BLaER1 treated with 17β-estradiol and CSF1 and Interleukin-3, amounts not matched to agents 10 nM and 100 nM (cell line): ENCODE data around the gene CIZ1.
A peak's percentile ranks its signal among the peaks of the same experiment; 100 is the strongest.
"Not testable (repeated sequence)": the region's sequence is repeated elsewhere in the genome, so short reads cannot be mapped to it uniquely, and the experiment has no call there.

Experiments used
- H3K27ac ChIP-seq, 11 experiments: shearing (Covaris generic); formaldehyde crosslinking; 2 replicates each; pipeline ENCODE4 v1.8.1; 2022
- H3K27me3 ChIP-seq, 11 experiments: shearing (Covaris generic); formaldehyde crosslinking; 2 replicates each; pipeline ENCODE4 v1.8.1; 2022
- H3K36me3 ChIP-seq, 11 experiments: shearing (Covaris generic); formaldehyde crosslinking; 2 replicates each; pipeline ENCODE4 v1.8.1; 2022
- H3K4me1 ChIP-seq, 10 experiments: shearing (Covaris generic); formaldehyde crosslinking; 2 replicates each; pipeline ENCODE4 v1.8.1; 2022
- H3K4me2 ChIP-seq, 11 experiments: shearing (Covaris generic); formaldehyde crosslinking; 2 replicates each; pipeline ENCODE4 v1.8.1; 2022
- H3K4me3 ChIP-seq, 10 experiments: shearing (Covaris generic); formaldehyde crosslinking; 2 replicates each; pipeline ENCODE4 v1.8.1; 2022
- H3K9ac ChIP-seq, 11 experiments: shearing (Covaris generic); formaldehyde crosslinking; 2 replicates each; pipeline ENCODE4 v1.8.1; 2022
- H3K9me3 ChIP-seq, 11 experiments: shearing (Covaris generic); formaldehyde crosslinking; replicated peaks in 1 of 11; 2 replicates each; pipeline ENCODE4 v1.8.1; 2022
- H4K20me1 ChIP-seq, 11 experiments: shearing (Covaris generic); formaldehyde crosslinking; 2 replicates each; pipeline ENCODE4 v1.8.1; 2022
- Cebpa-rat ChIP-seq, 11 experiments: shearing (Covaris generic); IDR thresholded peaks; 2 replicates each; pipeline ENCODE4 v1.8.1; 2022

Gene CIZ1, protein sequence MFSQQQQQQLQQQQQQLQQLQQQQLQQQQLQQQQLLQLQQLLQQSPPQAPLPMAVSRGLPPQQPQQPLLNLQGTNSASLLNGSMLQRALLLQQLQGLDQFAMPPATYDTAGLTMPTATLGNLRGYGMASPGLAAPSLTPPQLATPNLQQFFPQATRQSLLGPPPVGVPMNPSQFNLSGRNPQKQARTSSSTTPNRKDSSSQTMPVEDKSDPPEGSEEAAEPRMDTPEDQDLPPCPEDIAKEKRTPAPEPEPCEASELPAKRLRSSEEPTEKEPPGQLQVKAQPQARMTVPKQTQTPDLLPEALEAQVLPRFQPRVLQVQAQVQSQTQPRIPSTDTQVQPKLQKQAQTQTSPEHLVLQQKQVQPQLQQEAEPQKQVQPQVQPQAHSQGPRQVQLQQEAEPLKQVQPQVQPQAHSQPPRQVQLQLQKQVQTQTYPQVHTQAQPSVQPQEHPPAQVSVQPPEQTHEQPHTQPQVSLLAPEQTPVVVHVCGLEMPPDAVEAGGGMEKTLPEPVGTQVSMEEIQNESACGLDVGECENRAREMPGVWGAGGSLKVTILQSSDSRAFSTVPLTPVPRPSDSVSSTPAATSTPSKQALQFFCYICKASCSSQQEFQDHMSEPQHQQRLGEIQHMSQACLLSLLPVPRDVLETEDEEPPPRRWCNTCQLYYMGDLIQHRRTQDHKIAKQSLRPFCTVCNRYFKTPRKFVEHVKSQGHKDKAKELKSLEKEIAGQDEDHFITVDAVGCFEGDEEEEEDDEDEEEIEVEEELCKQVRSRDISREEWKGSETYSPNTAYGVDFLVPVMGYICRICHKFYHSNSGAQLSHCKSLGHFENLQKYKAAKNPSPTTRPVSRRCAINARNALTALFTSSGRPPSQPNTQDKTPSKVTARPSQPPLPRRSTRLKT

DNA sequence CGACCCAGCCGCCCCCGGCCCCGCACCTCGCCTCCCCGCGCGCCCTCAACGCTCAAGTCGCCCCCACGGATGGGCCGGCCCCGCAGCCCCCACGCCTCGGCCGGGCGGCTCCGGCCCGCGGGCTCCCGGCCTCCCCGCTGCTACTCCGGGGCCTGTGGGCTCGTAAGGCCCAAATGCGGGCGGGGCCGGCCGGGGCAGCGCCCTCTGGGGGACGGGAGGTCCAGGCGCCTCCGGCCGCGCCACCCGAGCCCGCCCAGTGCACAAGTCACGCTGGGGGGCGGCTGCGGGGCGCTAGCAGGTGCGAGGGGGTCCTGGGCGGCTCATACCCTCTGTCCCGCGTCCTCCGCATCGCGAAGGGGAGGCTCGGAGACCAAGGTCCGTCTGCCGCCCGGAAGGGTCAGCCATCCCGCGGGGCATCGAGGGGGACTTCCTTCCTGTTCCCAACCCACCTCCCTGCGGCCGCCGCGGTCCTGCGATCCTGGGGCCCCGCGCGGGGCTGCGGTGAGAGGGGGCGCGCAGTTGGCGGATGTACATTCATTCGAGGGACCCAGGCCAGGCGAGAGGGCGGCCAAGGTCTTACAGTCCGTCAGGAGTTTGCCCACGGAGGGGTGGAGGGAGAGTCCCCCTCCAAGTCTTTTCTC, at the start of gene CIZ1:
TSS of gene CIZ1 (minus strand) at position 167 of the 641 bp plus-strand sequence. CDS start 715 bp downstream, outside the sequence.
- H3K27ac ChIP-seq, result peak within 1 kb of the TSS; percentile 77 to 94 (median 88)

DNA sequence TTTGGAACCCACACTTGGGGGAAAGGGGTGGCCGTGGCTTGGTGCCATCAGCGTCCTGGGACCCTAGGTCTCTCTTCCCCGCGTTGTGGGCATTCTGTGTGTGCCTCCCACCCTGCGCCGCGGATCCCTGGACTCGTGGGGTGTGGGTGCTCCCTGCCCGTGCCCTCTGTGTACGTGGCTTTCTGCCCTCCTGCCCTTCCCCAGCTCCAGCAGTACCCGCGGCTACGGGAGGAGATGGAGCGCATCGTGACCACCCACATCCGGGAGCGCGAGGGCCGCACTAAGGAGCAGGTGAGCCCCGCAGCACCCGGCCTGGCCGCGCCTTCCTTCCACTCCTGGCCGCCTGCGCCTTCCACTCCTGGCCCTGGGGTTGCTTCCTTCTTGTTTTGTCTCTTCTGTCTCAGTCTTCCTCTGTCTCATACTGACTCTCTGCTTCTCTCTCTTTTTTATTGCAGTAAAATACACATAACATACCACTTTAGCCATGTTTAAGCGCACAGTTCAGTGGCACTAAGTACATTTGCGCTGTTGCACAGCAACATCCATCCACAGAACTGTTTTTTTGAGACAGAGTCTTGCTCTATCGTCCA, 42.5 kb upstream of the CIZ1 start:
- no peak overlapping the region for H3K4me3 ChIP-seq
- TF ChIP-seq Cebpa-rat (IDR thresholded peaks at IDR 0.05), result no peak

More for the DNA sequence above, at the start of gene CIZ1:
- peaks cover 22 to 52% (median 37%) of the 10 kb centered on the region in 10 experiments for H3K4me1 ChIP-seq
- peaks cover 15 to 38% (median 35%) of the 10 kb centered on the region in 11 experiments for H3K36me3 ChIP-seq
- H3K9me3 ChIP-seq, result no peaks in the 10 kb centered on the region
- peak within 1 kb of the TSS; percentile 87 to 99 (median 96) for H3K4me2 ChIP-seq
- no peaks in the 10 kb centered on the region for H3K27me3 ChIP-seq
- H3K9ac ChIP-seq, result peak within 1 kb of the TSS; percentile 87 to 98 (median 92)
- H4K20me1 ChIP-seq, result peaks cover 0 to 13% (median 0%) of the 10 kb centered on the region in 11 experiments; a peak in 4 of 22 replicates
- TF ChIP-seq Cebpa-rat (IDR thresholded peaks at IDR 0.05), result no peak
- peak within 1 kb of the TSS; percentile 70 to 92 (median 74) for H3K4me3 ChIP-seq

DNA sequence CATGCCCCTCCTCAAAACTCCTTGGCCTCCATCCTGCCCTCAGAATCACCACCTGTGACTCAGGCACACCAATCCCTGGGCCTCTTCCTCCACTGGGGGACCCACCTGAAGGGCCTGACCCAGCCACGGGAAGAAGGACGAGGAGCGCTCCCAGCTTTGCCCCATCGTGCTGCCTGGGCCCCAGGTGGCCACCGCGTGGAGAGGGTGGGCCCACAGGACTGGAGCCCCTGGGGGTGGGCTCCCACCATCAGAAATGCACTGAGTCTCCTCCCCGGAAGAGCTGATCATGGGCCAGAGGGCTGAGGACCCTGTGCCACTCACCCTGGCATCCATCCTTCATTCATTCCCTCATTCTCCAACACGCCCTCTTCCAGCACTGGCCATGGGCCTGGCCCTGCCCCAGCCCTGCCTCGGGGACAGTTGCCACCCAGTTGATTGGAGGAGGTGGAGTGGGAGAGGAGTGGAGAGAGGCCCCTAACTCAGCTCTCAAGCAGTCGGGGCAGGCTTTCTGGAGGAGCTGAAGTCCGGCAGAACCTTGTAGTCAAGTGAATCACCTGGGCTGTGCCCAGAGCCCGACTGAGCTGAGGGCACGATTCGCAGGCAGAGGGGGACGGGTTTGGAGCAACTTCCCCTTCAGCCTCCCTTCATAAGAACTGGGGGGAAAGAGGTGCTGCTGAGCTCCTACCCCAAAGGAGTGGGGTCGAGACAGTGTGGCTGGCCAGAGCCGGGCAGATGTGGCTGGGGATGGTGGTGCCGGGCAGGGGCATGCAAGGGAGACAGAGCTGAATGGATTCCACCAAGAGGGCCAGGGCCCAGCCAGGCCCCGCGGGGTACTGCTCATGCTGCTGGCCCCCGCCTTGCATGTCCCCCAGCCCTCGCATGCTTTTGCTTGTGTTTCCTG, 41.4 kb upstream of the CIZ1 start:
- no peaks in the 10 kb centered on the region for H3K36me3 ChIP-seq
- no peaks in the 10 kb centered on the region for H3K9me3 ChIP-seq
- peaks cover 0 to 17% (median 14%) of the 10 kb centered on the region in 10 experiments; a peak in 17 of 20 replicates for H3K4me1 ChIP-seq
- peak overlapping the region in 6 of 11 experiments; percentile 33 to 64 (median 52); a peak in 9 of 22 replicates for H3K4me2 ChIP-seq
- no peak for TF ChIP-seq Cebpa-rat (IDR thresholded peaks at IDR 0.05)
- no peak overlapping the region for H3K9ac ChIP-seq
- H4K20me1 ChIP-seq, result no peaks in the 10 kb centered on the region
- no peaks in the 10 kb centered on the region for H3K27me3 ChIP-seq
- H3K4me3 ChIP-seq, result no peak overlapping the region
- no peak overlapping the region; a peak in 1 of 22 replicates for H3K27ac ChIP-seq

More for the DNA sequence above, 42.5 kb upstream of the CIZ1 start:
- no peaks in the 10 kb centered on the region for H3K36me3 ChIP-seq
- H3K9me3 ChIP-seq, result no peaks in the 10 kb centered on the region
- H3K4me2 ChIP-seq, result peak overlapping the region in 10 of 11 experiments; percentile 33 to 64 (median 52); a peak in 19 of 22 replicates
- peaks cover 0 to 17% (median 14%) of the 10 kb centered on the region in 10 experiments; a peak in 17 of 20 replicates for H3K4me1 ChIP-seq
- H3K9ac ChIP-seq, result no peak overlapping the region
- H3K27me3 ChIP-seq, result no peaks in the 10 kb centered on the region
- no peaks in the 10 kb centered on the region for H4K20me1 ChIP-seq
- H3K27ac ChIP-seq, result no peak overlapping the region; a peak in 1 of 22 replicates

DNA sequence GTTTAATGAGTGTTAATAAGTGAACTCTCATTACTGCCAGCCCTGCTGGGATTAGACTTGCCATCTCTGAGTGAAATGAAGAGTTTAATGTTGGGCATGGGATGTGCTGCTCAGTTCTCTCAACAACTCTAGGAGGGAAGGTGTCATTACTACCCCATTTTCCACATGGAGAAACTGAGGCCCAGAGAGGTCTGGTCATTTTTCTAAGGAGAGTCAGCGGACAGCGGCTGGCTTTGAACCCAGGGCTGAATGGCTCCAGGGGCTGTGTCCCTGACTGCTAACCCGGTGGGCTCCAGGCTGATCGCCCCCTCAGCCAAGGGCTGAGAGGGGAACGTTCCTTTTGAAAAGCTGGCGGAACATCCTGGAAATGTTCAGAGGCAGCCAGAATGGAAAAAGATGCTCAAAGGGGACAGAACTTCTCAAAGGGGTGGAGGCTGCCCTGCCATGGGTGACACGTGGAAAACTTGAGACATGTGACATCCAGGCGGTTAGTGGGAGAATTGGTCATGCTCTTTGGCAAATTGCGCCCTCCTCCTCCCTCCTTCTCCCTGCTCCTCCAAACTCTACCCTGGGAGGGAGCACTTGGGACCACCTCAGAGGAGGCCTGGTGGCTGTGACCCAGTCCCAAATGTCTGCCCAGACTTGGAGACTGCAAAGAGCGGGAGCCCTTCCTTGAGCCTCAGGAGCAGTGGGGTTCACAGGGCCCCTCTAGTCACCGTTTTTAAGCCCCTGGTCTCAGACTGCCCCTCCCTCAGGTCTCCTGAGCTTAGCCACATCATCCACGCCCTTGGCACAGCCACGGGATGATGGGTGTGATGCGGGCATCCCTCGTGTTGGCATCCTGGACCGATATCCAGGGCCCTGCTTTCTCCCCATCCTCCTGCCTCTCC, 40.5 kb upstream of the CIZ1 start:
- no peaks in the 10 kb centered on the region for H3K36me3 ChIP-seq
- no peak overlapping the region for H3K9ac ChIP-seq
- H3K4me2 ChIP-seq, result no peak overlapping the region
- H3K27me3 ChIP-seq, result no peaks in the 10 kb centered on the region
- H3K27ac ChIP-seq, result no peak overlapping the region
- no peaks in the 10 kb centered on the region for H3K9me3 ChIP-seq
- no peaks in the 10 kb centered on the region for H4K20me1 ChIP-seq
- TF ChIP-seq Cebpa-rat (IDR thresholded peaks at IDR 0.05), result no peak
- H3K4me3 ChIP-seq, result no peak overlapping the region
- peaks cover 0 to 17% (median 14%) of the 10 kb centered on the region in 10 experiments; a peak in 17 of 20 replicates for H3K4me1 ChIP-seq

DNA sequence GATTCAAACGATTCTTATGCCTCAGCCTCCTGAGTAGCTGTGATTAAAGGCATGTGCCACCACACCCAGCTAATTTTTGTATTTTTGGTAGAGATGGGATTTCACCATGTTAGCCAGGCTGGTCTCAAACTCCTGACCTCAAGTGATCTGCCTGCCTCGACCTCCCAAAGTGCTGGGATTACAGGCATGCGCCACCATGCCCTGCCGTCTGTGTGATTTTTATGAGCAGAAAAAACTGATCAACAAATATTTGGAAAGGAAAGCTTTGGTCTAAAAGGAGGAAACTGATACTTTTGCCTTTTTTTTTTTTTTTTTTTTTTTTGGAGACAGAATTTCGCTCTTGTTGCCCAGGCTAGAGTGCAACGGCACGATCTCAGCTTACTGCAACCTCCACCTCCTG, 39.5 kb upstream of the CIZ1 start:
- not testable (repeated sequence) for H3K9ac ChIP-seq, H3K36me3 ChIP-seq, H3K27me3 ChIP-seq, H3K4me2 ChIP-seq, H3K27ac ChIP-seq, H4K20me1 ChIP-seq, H3K9me3 ChIP-seq, H3K4me3 ChIP-seq
- H3K4me1 ChIP-seq, result peaks cover 4 to 24% (median 15%) of the 10 kb centered on the region in 10 experiments; a peak in 19 of 20 replicates

DNA sequence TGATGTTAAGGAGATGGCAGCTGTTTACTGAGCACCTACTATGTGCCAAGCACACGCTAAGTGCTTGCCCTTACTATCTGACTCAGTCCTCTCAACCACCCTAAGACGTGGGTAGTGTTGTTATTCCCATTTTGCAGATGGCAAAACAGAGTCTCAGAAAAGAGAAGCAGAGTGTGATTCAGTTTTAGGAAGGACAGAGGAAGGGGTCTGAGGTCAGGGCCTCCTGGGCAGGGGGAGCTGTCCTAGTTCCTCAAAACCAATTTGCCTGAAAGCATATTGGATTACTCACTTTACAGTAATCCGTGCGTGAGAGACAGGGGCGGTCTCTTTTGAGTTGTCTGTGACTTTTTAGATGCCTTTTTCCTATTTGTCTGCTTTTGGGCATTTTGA, 35.0 kb upstream of the CIZ1 start:
- no peak overlapping the region for H3K9ac ChIP-seq
- no peaks in the 10 kb centered on the region for H3K9me3 ChIP-seq
- no peak overlapping the region for H3K27ac ChIP-seq
- H3K27me3 ChIP-seq, result no peaks in the 10 kb centered on the region
- no peaks in the 10 kb centered on the region; a peak in 1 of 22 replicates for H4K20me1 ChIP-seq
- no peak for TF ChIP-seq Cebpa-rat (IDR thresholded peaks at IDR 0.05)
- peak overlapping the region in 2 of 11 experiments; percentile 18 to 21; a peak in 2 of 22 replicates for H3K4me2 ChIP-seq
- no peak overlapping the region for H3K4me3 ChIP-seq
- H3K36me3 ChIP-seq, result peaks cover 0 to 5% (median 0%) of the 10 kb centered on the region in 11 experiments; a peak in 2 of 22 replicates
- H3K4me1 ChIP-seq, result peaks cover 0 to 8% (median 0%) of the 10 kb centered on the region in 10 experiments; a peak in 6 of 20 replicates
